Lung (tissue), 12 donors: Measurements from ENCODE around the gene MRTFA. TPM values are rescaled to one million over a fixed set of nuclear protein-coding genes. Genes with fewer than 3 reads are reported as not detected.

ENCODE experiments used
- ATAC-seq: fragments of 200-7000 bp; cut with Tn5 transposase; one replicate; pipeline ENCODE4 v1.9.1; 2020; ENCODE audit warnings: moderate number of reproducible peaks; ENCODE audit not compliant: insufficient read depth, low FRiP score
- DNase-seq, 3 donors: peaks; one replicate each; pipeline ENCODE4 v3.0.0-alpha.2; 2013 to 2017
- H3K27ac ChIP-seq, 2 donors: one replicate each; pipeline ENCODE4 v1.5.1; 2013; ENCODE audit warnings: mild to moderate bottlenecking in 2 of 2, moderate library complexity in 2 of 2, control low read depth in 1 of 2, inconsistent platforms in 1 of 2, low read depth in 1 of 2, low read length in 1 of 2
- H3K27me3 ChIP-seq, 3 donors: one replicate each; pipeline ENCODE4 v1.5.1; 2013; ENCODE audit warnings: low read length in 2 of 3; ENCODE audit not compliant: control insufficient read depth in 3 of 3, insufficient read depth in 3 of 3
- H3K36me3 ChIP-seq, 4 donors: one replicate each; pipeline ENCODE4 v1.5.1; 2013; ENCODE audit warnings: low read length in 4 of 4, mild to moderate bottlenecking in 1 of 4, moderate library complexity in 1 of 4; ENCODE audit not compliant: control insufficient read depth in 4 of 4, insufficient read depth in 4 of 4
- H3K4me1 ChIP-seq, 5 donors: one replicate each; pipeline ENCODE4 v1.5.1; 2013; ENCODE audit warnings: low read length in 5 of 5, mild to moderate bottlenecking in 2 of 5, moderate library complexity in 1 of 5; ENCODE audit not compliant: control insufficient read depth in 5 of 5, insufficient read depth in 5 of 5
- H3K4me3 ChIP-seq: one replicate; pipeline ENCODE4 v1.5.1; 2013; ENCODE audit warnings: mild to moderate bottlenecking, control low read depth, moderate library complexity
- H3K9ac ChIP-seq, 2 donors: one replicate each; pipeline ENCODE4 v1.5.1; 2013; ENCODE audit warnings: low read length in 2 of 2, control low read depth in 1 of 2; ENCODE audit not compliant: insufficient read depth in 1 of 2
- H3K9me3 ChIP-seq, 4 donors: one replicate each; pipeline ENCODE4 v1.5.1; 2013; ENCODE audit warnings: low read length in 3 of 4, mild to moderate bottlenecking in 1 of 4, moderate library complexity in 1 of 4; ENCODE audit not compliant: control insufficient read depth in 4 of 4, insufficient read depth in 3 of 4
- CTCF ChIP-seq: IDR thresholded peaks from 2 replicates; pipeline ENCODE4 v1.5.1; 2012; ENCODE audit warnings: mild to moderate bottlenecking; ENCODE audit errors: control extremely low read depth, extremely low read depth
- WGBS, 2 donors: extraction: QIAGEN DNeasy Blood & Tissue Kit; methylation state at CpG; one replicate each; pipeline ENCODE4 v1.1.7; 2013; 5-methylcytosine and 5-hydroxymethylcytosine counted together
- polyA plus RNA-seq, 2 donors: library from polyadenylated mRNA; stranded (reverse); fragments of 200-250 nt; gene quantifications; one replicate each; pipeline ENCODE4 v1.2.1, GENCODE V29; 2013
- total RNA-seq, 2 donors: library from RNA; depleted of rRNA in 1 of 2; stranded (reverse); fragments of >200 nt in 1 of 2; gene quantifications; one replicate each; pipeline ENCODE4 v1.2.1, GENCODE V29; 2014 to 2021
- donor health status: control.
- donor health status: control.
- donor health status: Bipolar disorder and iron deficiency.
- donor health status: healthy.
- donor health status: DM: yes; HTN: yes; CAD: no.

The MRTFA gene
- total and polyA plus RNA-seq, 4 donors, result 26.3 to 64.0 (median 40.1) TPM

GRCh38 chr22:40526960-40527359 lies 109.6 kb downstream of the MRTFA start:
- no peak for ATAC-seq
- no peak overlapping the region for H3K9ac ChIP-seq
- peaks cover 0 to 10% (median 4%) of the 10 kb centered on the region in 5 donors for H3K4me1 ChIP-seq
- H3K27me3 ChIP-seq, result no peaks in the 10 kb centered on the region
- no peak for DNase-seq
- WGBS, 2 donors, result 97 to 98% methylated on average over 5 of the region's 5 CpGs
- no peaks in the 10 kb centered on the region for H3K9me3 ChIP-seq
- H3K36me3 ChIP-seq, result no peaks in the 10 kb centered on the region
- TF ChIP-seq CTCF, result no peak
- no peak overlapping the region for H3K27ac ChIP-seq
- H3K4me3 ChIP-seq, result no peak overlapping the region

DNA sequence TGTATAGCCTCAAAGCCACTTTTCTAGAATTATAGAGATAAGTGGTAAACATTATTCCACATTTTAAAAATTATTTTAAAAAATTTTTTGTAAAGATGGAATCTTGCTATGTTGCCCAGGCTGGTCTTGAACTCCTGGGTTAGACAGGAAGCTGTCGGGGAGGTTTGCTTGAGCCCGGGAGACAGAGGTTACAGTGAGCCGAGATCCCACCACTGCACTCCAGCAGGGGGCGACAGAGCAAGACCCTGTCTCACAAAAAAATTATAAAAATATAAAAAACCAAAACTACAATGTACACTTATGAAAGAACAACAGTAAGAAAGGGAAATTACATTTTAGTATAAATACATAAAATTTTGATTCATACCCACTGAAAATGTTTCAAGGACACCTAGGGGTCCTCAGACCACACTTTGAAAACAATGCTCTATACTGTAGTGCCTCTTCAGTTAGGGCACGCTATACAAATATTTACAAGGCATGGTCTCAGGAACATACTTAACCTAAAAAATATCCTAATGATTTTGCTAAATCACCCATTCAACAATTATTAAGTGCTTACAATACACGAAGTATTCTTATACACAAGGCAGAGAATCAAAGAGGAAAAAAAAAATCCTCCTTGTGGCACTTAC lies 111.2 kb downstream of the MRTFA start:
- Histone ChIP-seq H3K27ac (no peak overlapping the region), H3K36me3 (no peaks in the 10 kb centered on the region), H3K9me3 (no peaks in the 10 kb centered on the region), H3K9ac (no peak overlapping the region), H3K4me1 (peaks cover 0 to 10% (median 4%) of the 10 kb centered on the region in 5 donors), H3K27me3 (no peaks in the 10 kb centered on the region), H3K4me3 (no peak overlapping the region)
- peak; percentile 51 to 61 (median 54) for DNase-seq
- TF ChIP-seq CTCF, result peak; percentile 45
- 31 to 33% methylated on average over 6 of the region's 6 CpGs for WGBS, 2 donors
- no peak for ATAC-seq

DNA sequence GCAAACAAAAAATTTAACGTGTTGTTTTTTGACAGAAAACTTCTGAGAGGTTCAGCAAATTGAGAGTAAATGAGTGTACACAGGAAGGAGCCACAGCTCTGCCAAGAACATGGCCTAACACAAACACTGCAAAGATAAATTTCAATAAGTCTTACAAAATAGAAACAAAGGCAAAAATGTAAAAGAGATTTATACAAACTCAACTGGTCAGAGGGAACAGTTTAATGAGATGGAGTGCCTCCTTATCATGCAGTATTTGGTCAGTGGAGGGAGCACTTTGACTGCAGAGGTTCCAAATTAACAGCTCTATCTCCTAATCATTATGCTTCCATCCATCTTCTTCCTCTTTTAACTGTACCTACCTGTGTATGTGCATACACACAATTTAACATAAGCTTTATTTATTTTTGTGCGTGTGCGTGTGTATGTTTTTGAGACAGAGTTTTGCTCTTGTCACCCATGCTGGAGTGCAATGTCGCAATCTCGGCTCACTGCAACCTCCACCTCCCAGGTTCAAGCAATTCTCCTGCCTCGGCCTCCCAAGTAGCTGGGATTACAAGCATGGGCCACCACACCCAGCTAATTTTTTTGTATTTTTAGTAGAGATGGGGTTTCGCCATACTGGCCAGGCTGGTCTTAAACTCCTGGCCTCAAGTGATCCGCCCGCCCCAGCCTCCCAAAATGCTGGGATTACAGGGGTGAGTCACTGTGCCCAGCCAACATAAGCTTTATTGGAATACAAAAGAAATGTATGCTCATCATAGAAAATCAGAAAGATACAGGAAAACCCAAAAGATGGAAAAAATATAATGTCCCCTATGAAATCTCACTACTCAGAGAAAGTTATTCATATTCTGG lies 111.9 kb downstream of the MRTFA start:
- WGBS, 2 donors, result 78 to 91% methylated on average over 9 of the region's 9 CpGs
- no peaks in the 10 kb centered on the region for H3K36me3 ChIP-seq
- DNase-seq (peak; percentile 39 to 83 (median 65)), ATAC-seq (no peak)
- no peak overlapping the region for H3K4me3 ChIP-seq
- H3K9me3 ChIP-seq, result no peaks in the 10 kb centered on the region
- TF ChIP-seq CTCF, result no peak
- H3K27me3 ChIP-seq, result no peaks in the 10 kb centered on the region
- H3K9ac ChIP-seq, result no peak overlapping the region
- peaks cover 0 to 10% (median 4%) of the 10 kb centered on the region in 5 donors for H3K4me1 ChIP-seq
- no peak overlapping the region for H3K27ac ChIP-seq
